HEK293 (cell line): ENCODE measurements around the gene KIFC1.

ENCODE experiments used
- IKZF3 ChIP-seq: fragments of 450-650 bp; IDR thresholded peaks from 2 replicates; pipeline ENCODE4 v1.5.0; 2018; ENCODE audit warnings: missing biosample characterization, mild to moderate bottlenecking, missing genetic modification characterization, moderate library complexity
- KLF10 ChIP-seq: fragments of 450-650 bp; IDR thresholded peaks from 2 replicates; pipeline ENCODE4 v1.5.1; 2018; ENCODE audit warnings: missing biosample characterization, mild to moderate bottlenecking, missing genetic modification characterization
- KLF9 ChIP-seq: fragments of 450-650 bp; formaldehyde crosslinking; IDR thresholded peaks from 2 replicates; pipeline ENCODE4 v1.5.1; 2016; ENCODE audit warnings: missing biosample characterization, missing genetic modification characterization, low read depth
- MZF1 ChIP-seq: fragments of 450-650 bp; formaldehyde crosslinking; IDR thresholded peaks from 2 replicates; pipeline ENCODE4 v1.5.1; 2017; ENCODE audit warnings: missing biosample characterization, missing genetic modification characterization, borderline replicate concordance
- SP3 ChIP-seq: fragments of 450-650 bp; formaldehyde crosslinking; IDR thresholded peaks from 2 replicates; pipeline ENCODE4 v1.5.1; 2016; ENCODE audit warnings: missing biosample characterization, missing genetic modification characterization
- ZBTB48 ChIP-seq: fragments of 450-650 bp; formaldehyde crosslinking; IDR thresholded peaks from 2 replicates; pipeline ENCODE4 v1.5.1; 2016; ENCODE audit warnings: missing biosample characterization, missing genetic modification characterization
- ZBTB8A ChIP-seq: fragments of 450-650 bp; formaldehyde crosslinking; IDR thresholded peaks from 2 replicates; pipeline ENCODE4 v1.5.1; 2016; ENCODE audit warnings: missing biosample characterization, missing genetic modification characterization
- ZFP3 ChIP-seq: fragments of 450-650 bp; formaldehyde crosslinking; IDR thresholded peaks from 2 replicates; pipeline ENCODE4 v1.5.1; 2016; ENCODE audit warnings: low read depth, missing biosample characterization, missing genetic modification characterization
- ZNF223 ChIP-seq: fragments of 450-650 bp; formaldehyde crosslinking; IDR thresholded peaks from 2 replicates; pipeline ENCODE4 v1.5.1; 2016; ENCODE audit warnings: missing biosample characterization, missing genetic modification characterization
- ZNF324 ChIP-seq: fragments of 450-650 bp; formaldehyde crosslinking; IDR thresholded peaks from 2 replicates; pipeline ENCODE4 v1.5.1; 2016; ENCODE audit warnings: missing biosample characterization, missing genetic modification characterization
- ZNF423 ChIP-seq: fragments of 450-650 bp; formaldehyde crosslinking; IDR thresholded peaks from 2 replicates; pipeline ENCODE4 v1.5.1; 2016; ENCODE audit warnings: missing biosample characterization, missing genetic modification characterization
- ZNF548 ChIP-seq: fragments of 450-650 bp; formaldehyde crosslinking; IDR thresholded peaks from 2 replicates; pipeline ENCODE4 v1.5.1; 2016; ENCODE audit warnings: missing biosample characterization, missing genetic modification characterization
- ZNF571 ChIP-seq: fragments of 450-650 bp; formaldehyde crosslinking; IDR thresholded peaks from 2 replicates; pipeline ENCODE4 v1.5.0; 2017; ENCODE audit warnings: missing biosample characterization, missing genetic modification characterization
- ZNF585B ChIP-seq: fragments of 450-650 bp; formaldehyde crosslinking; IDR thresholded peaks from 2 replicates; pipeline ENCODE4 v1.5.1; 2016; ENCODE audit warnings: missing biosample characterization, missing genetic modification characterization
- ZNF747 ChIP-seq: fragments of 450-650 bp; formaldehyde crosslinking; IDR thresholded peaks from 2 replicates; pipeline ENCODE4 v1.5.1; 2016; ENCODE audit warnings: missing biosample characterization, missing genetic modification characterization
- ZNF843 ChIP-seq: fragments of 450-650 bp; formaldehyde crosslinking; IDR thresholded peaks from 2 replicates; pipeline ENCODE4 v1.5.1; 2016; ENCODE audit warnings: missing biosample characterization, missing genetic modification characterization
- TF ChIP-seq, protein P1 (sequence below): fragments of 450-650 bp; formaldehyde crosslinking; IDR thresholded peaks from 2 replicates; pipeline ENCODE4 v1.5.1; 2016; ENCODE audit warnings: missing biosample characterization, missing genetic modification characterization, borderline replicate concordance
- TF ChIP-seq, protein P2 (sequence below): fragments of 450-650 bp; formaldehyde crosslinking; IDR thresholded peaks from 2 replicates; pipeline ENCODE4 v1.5.1; 2016; ENCODE audit warnings: missing biosample characterization, missing genetic modification characterization
- TF ChIP-seq, protein P3 (sequence below): fragments of 450-650 bp; formaldehyde crosslinking; IDR thresholded peaks from 2 replicates; pipeline ENCODE4 v1.5.1; 2016; ENCODE audit warnings: missing biosample characterization, missing genetic modification characterization
- TF ChIP-seq, protein P4 (sequence below): fragments of 450-650 bp; formaldehyde crosslinking; IDR thresholded peaks from 2 replicates; pipeline ENCODE4 v1.5.1; 2016; ENCODE audit warnings: missing biosample characterization, missing genetic modification characterization
- TF ChIP-seq, protein P5 (sequence below): fragments of 450-650 bp; formaldehyde crosslinking; IDR thresholded peaks from 2 replicates; pipeline ENCODE4 v1.5.1; 2016; ENCODE audit warnings: missing biosample characterization, missing genetic modification characterization
- TF ChIP-seq, protein P6 (sequence below): fragments of 450-650 bp; formaldehyde crosslinking; IDR thresholded peaks from 2 replicates; pipeline ENCODE4 v1.5.1; 2016; ENCODE audit warnings: missing biosample characterization, missing genetic modification characterization, borderline replicate concordance

KIFC1 gene

DNA sequence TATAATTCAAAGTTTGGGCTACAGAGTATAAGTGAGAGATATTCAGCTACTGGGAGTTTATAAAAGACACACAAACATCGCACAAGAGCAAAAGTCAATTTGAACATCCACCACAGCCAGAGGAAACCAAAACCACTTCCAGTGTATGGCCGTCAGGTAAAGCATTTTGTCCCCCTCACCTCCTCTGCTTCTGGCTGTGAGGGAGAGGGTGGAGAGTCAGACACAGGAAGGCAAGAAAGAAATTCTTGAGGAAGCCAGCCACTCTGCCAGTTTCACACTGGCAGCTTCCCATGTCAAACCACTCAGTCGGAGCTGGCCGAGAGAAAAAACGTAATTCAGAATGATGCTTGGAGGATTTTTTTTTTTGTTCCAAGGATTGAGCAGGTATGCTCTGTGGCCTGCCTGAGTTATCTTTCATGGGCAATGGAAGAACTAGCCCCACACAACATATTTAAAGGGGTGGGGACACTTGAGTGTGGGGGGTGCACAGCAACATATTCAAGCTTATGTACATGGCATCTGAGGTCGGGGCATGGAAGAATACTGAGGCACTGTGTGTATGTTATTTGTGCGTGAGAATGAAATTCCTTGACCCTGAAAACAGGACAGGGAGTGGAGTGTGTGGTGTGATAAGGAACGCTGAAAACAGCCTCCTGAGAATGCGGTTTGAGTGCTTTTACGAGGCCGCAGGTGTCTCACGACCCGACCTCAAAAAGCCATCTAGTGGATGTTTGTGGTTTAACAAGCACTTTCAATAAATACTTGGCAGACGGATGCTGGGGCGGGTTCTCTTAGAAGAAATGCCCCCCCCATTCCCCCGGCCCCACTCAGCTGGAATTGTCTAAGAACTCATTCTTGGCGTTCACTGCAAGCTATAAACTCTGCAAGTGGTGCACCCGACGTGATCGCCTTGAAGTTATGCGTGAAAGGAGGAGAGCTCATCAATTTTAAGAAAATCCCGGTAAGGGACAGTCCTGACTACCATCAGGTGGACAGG lies 46.6 kb upstream of the KIFC1 start (continued):
- TF ChIP-seq, protein P1, sequence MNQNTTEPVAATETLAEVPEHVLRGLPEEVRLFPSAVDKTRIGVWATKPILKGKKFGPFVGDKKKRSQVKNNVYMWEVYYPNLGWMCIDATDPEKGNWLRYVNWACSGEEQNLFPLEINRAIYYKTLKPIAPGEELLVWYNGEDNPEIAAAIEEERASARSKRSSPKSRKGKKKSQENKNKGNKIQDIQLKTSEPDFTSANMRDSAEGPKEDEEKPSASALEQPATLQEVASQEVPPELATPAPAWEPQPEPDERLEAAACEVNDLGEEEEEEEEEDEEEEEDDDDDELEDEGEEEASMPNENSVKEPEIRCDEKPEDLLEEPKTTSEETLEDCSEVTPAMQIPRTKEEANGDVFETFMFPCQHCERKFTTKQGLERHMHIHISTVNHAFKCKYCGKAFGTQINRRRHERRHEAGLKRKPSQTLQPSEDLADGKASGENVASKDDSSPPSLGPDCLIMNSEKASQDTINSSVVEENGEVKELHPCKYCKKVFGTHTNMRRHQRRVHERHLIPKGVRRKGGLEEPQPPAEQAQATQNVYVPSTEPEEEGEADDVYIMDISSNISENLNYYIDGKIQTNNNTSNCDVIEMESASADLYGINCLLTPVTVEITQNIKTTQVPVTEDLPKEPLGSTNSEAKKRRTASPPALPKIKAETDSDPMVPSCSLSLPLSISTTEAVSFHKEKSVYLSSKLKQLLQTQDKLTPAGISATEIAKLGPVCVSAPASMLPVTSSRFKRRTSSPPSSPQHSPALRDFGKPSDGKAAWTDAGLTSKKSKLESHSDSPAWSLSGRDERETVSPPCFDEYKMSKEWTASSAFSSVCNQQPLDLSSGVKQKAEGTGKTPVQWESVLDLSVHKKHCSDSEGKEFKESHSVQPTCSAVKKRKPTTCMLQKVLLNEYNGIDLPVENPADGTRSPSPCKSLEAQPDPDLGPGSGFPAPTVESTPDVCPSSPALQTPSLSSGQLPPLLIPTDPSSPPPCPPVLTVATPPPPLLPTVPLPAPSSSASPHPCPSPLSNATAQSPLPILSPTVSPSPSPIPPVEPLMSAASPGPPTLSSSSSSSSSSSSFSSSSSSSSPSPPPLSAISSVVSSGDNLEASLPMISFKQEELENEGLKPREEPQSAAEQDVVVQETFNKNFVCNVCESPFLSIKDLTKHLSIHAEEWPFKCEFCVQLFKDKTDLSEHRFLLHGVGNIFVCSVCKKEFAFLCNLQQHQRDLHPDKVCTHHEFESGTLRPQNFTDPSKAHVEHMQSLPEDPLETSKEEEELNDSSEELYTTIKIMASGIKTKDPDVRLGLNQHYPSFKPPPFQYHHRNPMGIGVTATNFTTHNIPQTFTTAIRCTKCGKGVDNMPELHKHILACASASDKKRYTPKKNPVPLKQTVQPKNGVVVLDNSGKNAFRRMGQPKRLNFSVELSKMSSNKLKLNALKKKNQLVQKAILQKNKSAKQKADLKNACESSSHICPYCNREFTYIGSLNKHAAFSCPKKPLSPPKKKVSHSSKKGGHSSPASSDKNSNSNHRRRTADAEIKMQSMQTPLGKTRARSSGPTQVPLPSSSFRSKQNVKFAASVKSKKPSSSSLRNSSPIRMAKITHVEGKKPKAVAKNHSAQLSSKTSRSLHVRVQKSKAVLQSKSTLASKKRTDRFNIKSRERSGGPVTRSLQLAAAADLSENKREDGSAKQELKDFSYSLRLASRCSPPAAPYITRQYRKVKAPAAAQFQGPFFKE (tag by site-specific recombination), result no peak
- TF ChIP-seq ZNF571 (tag by site-specific recombination), result no peak
- no peak for TF ChIP-seq ZNF747 (tag by site-specific recombination)
- TF ChIP-seq, protein P2, sequence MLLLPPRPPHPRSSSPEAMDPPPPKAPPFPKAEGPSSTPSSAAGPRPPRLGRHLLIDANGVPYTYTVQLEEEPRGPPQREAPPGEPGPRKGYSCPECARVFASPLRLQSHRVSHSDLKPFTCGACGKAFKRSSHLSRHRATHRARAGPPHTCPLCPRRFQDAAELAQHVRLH (tag by site-specific recombination), result peak; percentile 70; the same call in 1 of the 2 replicates
- TF ChIP-seq KLF9, result no peak
- TF ChIP-seq, protein P3, sequence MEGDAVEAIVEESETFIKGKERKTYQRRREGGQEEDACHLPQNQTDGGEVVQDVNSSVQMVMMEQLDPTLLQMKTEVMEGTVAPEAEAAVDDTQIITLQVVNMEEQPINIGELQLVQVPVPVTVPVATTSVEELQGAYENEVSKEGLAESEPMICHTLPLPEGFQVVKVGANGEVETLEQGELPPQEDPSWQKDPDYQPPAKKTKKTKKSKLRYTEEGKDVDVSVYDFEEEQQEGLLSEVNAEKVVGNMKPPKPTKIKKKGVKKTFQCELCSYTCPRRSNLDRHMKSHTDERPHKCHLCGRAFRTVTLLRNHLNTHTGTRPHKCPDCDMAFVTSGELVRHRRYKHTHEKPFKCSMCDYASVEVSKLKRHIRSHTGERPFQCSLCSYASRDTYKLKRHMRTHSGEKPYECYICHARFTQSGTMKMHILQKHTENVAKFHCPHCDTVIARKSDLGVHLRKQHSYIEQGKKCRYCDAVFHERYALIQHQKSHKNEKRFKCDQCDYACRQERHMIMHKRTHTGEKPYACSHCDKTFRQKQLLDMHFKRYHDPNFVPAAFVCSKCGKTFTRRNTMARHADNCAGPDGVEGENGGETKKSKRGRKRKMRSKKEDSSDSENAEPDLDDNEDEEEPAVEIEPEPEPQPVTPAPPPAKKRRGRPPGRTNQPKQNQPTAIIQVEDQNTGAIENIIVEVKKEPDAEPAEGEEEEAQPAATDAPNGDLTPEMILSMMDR (tag by site-specific recombination), result peak; percentile 19; the same call in 1 of the 2 replicates
- no peak for TF ChIP-seq ZNF548
- TF ChIP-seq ZBTB48 (tag by site-specific recombination), result no peak
- TF ChIP-seq ZNF423 (tag by site-specific recombination), result no peak
- TF ChIP-seq, protein P4, sequence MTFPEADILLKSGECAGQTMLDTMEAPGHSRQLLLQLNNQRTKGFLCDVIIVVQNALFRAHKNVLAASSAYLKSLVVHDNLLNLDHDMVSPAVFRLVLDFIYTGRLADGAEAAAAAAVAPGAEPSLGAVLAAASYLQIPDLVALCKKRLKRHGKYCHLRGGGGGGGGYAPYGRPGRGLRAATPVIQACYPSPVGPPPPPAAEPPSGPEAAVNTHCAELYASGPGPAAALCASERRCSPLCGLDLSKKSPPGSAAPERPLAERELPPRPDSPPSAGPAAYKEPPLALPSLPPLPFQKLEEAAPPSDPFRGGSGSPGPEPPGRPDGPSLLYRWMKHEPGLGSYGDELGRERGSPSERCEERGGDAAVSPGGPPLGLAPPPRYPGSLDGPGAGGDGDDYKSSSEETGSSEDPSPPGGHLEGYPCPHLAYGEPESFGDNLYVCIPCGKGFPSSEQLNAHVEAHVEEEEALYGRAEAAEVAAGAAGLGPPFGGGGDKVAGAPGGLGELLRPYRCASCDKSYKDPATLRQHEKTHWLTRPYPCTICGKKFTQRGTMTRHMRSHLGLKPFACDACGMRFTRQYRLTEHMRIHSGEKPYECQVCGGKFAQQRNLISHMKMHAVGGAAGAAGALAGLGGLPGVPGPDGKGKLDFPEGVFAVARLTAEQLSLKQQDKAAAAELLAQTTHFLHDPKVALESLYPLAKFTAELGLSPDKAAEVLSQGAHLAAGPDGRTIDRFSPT (tag by site-specific recombination), result 0 out of 2 replicates have a peak, but pooled peaks have one; percentile 32
- TF ChIP-seq, protein P5, sequence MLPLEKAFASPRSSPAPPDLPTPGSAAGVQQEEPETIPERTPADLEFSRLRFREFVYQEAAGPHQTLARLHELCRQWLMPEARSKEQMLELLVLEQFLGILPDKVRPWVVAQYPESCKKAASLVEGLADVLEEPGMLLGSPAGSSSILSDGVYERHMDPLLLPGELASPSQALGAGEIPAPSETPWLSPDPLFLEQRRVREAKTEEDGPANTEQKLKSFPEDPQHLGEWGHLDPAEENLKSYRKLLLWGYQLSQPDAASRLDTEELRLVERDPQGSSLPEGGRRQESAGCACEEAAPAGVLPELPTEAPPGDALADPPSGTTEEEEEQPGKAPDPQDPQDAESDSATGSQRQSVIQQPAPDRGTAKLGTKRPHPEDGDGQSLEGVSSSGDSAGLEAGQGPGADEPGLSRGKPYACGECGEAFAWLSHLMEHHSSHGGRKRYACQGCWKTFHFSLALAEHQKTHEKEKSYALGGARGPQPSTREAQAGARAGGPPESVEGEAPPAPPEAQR (tag by site-specific recombination), result no peak
- TF ChIP-seq SP3 (tag by site-specific recombination), result no peak
- no peak for TF ChIP-seq ZNF223 (tag by site-specific recombination)
- no peak for TF ChIP-seq MZF1
- TF ChIP-seq ZNF585B (tag by site-specific recombination), result no peak
- peak; percentile 86 for TF ChIP-seq IKZF3
- peak; percentile 84 for TF ChIP-seq ZNF843 (tag by site-specific recombination)
- TF ChIP-seq, protein P6, sequence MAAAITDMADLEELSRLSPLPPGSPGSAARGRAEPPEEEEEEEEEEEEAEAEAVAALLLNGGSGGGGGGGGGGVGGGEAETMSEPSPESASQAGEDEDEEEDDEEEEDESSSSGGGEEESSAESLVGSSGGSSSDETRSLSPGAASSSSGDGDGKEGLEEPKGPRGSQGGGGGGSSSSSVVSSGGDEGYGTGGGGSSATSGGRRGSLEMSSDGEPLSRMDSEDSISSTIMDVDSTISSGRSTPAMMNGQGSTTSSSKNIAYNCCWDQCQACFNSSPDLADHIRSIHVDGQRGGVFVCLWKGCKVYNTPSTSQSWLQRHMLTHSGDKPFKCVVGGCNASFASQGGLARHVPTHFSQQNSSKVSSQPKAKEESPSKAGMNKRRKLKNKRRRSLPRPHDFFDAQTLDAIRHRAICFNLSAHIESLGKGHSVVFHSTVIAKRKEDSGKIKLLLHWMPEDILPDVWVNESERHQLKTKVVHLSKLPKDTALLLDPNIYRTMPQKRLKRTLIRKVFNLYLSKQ (tag by site-specific recombination), result no peak
- no peak for TF ChIP-seq KLF10 (tag by site-specific recombination)
- TF ChIP-seq ZNF324 (tag by site-specific recombination), result 0 out of 2 replicates have a peak, but pooled peaks have one; percentile 34
- peak; percentile 18; the same call in 1 of the 2 replicates for TF ChIP-seq ZBTB8A (tag by site-specific recombination)
- no peak for TF ChIP-seq ZFP3 (tag by site-specific recombination)
